Inflammatory macrophage treated with lipopolysaccharide for 4 hours (primary cell): ENCODE data around the gene SLC34A1.

ENCODE experiments used
- DNase-seq: peaks from one replicate; pipeline ENCODE4 v3.0.0-alpha.2; 2020

Gene SLC34A1

GRCh38 chr5:177447066-177447610, 62.9 kb downstream of the SLC34A1 start:
- DNase-seq: no peak

GRCh38 chr5:177447611-177448243, 63.5 kb downstream of the SLC34A1 start:
- no peak for DNase-seq
